GM21737 (cell line): Measurements from ENCODE around the gene SCARB1.

ENCODE experiments used
- ATAC-seq: cut with Tn5 transposase; IDR thresholded peaks from one replicate; pipeline ENCODE4 v1.9.1; 2021; ENCODE audit warnings: mild to moderate bottlenecking, moderate library complexity; ENCODE audit not compliant: unreplicated experiment

SCARB1 gene

GRCh38 chr12:124778411-124778810 lies 85.3 kb downstream of the SCARB1 start:
- ATAC-seq: no peak

- ATAC-seq: no peak
Measured at GRCh38 chr12:124777399-124778372, 86.0 kb downstream of the SCARB1 start.

- ATAC-seq: no peak
Measured at GRCh38 chr12:124776125-124776513, 87.5 kb downstream of the SCARB1 start.

- peak; percentile 63 for ATAC-seq
Measured at GRCh38 chr12:124774462-124775167, 89.0 kb downstream of the SCARB1 start.

DNA sequence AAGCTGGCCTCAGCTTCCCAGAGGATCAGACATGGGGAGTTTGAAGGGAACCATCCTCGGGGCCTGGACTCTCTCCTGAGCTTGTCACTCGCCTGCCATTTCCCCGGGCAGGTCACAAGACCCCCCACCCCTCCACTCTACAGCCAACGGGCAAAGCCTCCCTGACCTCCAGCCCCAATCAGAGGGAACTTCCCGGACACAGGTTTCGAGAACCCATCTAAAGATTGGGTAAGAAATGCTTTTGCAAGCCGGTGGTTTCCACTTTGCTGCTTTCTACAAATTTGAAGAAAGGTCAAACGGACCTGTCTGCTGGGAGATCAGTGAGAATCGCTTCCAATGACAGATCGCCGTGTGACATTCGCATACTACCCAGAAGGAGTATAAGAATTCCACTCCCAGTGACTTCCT lies 89.6 kb downstream of the SCARB1 start:
- ATAC-seq: peak; percentile 42

DNA sequence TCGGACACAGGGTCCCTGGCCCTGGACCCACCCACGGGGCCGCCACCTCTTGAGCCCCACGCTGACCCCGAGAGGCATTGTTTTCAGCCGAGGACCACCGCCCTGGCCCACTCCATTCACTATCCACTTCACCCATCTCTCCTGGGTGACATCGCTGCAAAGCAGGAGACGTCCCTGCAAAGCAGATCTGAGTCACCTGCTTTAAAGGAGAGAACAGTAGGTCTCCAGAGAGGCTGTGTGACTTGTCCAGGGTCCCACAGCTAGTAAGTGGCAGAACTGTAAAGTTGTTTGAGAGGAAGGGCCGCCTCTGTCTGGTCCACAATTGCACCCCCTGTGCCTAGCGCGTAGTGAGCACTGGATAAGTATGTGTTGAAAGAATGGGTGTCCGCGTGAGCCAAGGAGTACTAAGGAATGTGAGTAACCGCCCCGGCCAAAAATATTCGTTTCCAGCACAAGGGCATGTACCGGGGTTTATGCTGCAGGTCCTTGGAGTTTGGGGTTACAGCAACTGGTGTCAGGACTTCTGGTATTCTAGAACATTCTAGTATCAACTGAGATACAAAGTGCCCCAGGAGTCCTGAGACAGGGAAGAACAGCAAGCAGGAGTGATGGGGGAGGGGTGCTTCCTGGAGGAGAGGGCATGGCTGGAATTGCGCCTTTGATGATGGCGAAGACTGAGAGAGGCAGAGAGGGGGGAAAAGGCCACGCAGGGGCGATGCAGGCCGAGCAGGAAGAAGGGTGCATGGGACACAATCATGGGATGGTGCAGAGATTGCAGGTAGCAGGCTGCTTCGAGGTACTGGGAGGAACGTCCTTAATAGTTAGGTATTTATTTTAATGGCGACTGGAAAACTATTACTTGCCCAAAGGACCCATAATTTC lies 91.1 kb downstream of the SCARB1 start:
- no peak for ATAC-seq

GRCh38 chr12:124771462-124772288 lies 92.0 kb downstream of the SCARB1 start:
- no peak for ATAC-seq

DNA sequence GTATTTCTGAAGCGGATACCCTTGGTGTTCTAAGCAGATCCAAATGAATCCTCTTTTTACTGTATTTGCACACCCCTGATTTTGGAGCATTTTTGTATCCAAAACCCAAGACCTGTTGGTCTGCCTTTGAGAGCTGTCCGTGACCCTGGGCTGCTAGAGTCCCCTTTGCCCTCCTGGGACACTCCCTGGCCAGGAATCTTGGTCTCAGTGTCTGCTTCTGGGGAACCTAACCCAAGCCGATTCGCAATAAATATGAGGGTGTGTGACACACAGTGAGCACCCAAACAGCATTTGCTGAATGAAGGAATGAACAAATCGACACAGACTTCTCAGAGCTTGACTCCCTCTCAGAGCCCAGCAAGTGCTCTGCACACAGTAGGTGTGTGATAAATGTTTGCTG lies 92.9 kb downstream of the SCARB1 start:
- no peak for ATAC-seq

DNA sequence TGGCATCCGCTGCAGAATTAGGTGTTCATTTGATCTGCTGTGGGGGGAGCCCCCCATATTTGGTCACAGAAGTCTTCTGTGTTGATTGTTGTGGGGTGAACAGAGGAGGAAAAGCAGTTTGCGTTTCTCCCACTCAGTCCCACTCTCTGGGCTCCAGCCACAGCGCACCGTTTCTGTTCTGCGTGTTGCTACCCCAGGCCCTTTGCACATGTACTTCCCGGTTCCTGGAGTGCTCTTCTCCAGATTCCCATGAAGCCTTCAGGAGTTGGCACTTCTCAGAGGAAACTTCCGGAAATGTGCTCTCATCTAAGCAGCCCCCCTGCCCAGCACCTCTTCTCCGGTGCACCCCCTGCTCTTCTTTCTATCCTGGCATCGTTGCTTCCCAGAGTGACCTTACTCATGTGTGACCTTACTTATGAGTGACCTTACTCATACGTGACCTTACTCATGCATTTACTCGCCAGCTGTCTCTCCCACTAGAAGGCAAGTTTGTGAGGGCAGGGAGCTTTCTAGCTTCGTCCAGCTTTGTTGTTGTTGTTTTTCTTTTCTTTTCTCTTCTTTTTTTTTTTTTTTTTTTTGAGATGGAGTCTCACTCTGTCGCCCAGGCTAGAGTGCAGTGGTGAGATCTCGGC lies 93.7 kb downstream of the SCARB1 start:
- ATAC-seq: no peak

DNA sequence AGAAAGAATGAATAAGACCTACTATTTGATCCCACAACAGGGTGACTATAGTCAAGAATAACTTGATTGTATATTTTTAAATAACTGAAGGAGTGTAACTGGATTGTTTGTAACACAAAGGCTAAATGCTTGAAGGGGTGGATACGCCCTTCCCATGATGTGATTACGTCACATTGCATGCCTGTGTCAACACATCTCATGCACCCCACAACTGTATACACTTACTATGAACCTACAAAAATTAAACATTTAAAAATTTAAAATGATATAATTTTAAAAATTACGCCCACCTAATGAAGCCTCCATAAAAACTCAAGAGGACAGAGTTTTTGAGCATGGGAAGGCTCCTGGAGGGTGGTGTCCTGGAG lies 94.5 kb downstream of the SCARB1 start:
- ATAC-seq: no peak

GRCh38 chr12:124768452-124769162 lies 95.1 kb downstream of the SCARB1 start:
- no peak for ATAC-seq

- ATAC-seq: peak; percentile 66
Measured at GRCh38 chr12:124767066-124767821, 96.4 kb downstream of the SCARB1 start.

DNA sequence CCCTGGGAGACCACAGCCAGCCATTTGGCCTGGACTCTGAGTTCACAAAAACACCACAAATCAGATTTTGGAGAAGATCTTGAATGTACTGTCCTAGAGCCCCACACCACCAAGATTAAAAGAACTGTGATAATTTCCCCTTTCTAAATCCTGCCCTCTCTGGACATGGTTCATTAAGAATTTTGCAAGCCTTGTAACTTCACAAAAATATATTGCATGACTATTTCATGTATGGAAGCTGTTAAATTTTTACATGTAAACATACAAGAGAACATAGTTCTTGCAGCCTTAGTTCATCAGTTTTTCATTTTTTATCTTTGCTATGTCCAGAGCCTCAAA lies 97.0 kb downstream of the SCARB1 start:
- ATAC-seq: no peak

GRCh38 chr12:124765581-124766489 lies 97.8 kb downstream of the SCARB1 start:
- no peak for ATAC-seq

GRCh38 chr12:124764870-124765580 lies 98.6 kb downstream of the SCARB1 start:
- no peak for ATAC-seq

GRCh38 chr12:124764451-124764850 lies 99.2 kb downstream of the SCARB1 start:
- ATAC-seq: no peak

DNA sequence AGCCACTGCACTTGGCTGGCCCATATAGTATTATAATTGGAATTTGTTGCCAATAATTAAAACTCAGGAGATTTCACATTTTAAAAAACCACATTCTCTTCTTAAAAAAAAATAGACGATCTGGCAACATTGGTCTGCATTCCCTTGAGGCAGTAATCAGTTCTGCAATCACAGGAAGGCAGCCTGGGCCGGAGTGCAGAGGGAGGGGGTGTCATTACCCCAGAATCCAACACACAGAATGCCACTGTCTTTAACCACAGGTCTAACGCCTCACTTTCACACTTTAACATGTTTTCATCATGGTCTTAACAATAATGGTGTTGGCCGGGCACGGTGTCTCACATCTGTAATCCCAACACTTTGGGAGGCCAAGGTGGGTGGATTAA lies 100.1 kb downstream of the SCARB1 start:
- no peak for ATAC-seq
